Activated CD8-positive, alpha-beta memory T cell treated with anti-CD3 and anti-CD28 coated beads, Interleukin-2, amount 50 U/mL, for 4 hours (primary cell): ENCODE data around the gene HAUS7.
"Not testable (repeated sequence)": the region's sequence is repeated elsewhere in the genome, so short reads cannot be mapped to it uniquely, and the experiment has no call there.

ENCODE experiments used
- DNase-seq: peaks from one replicate; pipeline ENCODE4 v3.0.0-alpha.2; 2020

Gene HAUS7

GRCh38 chrX:153406903-153407302, 63.5 kb downstream of the HAUS7 start:
- DNase-seq, result no peak

- DNase-seq, result no peak
Observed at GRCh38 chrX:153406011-153406410, 64.4 kb downstream of the HAUS7 start.

- DNase-seq, result no peak
Observed at GRCh38 chrX:153405426-153405825, 65.0 kb downstream of the HAUS7 start.

- DNase-seq, result not testable (repeated sequence)
Observed at GRCh38 chrX:153404333-153404732, 66.0 kb downstream of the HAUS7 start.

GRCh38 chrX:153401133-153401764, 69.1 kb downstream of the HAUS7 start, which contains the start of gene PNMA6E:
PNMA6E (minus strand) TSS chrX:153401350; CDS start chrX:153398849, 2,501 bp downstream.
- DNase-seq, result no peak

GRCh38 chrX:153400146-153401132, 69.9 kb downstream of the HAUS7 start:
- peak; percentile 43 for DNase-seq

- no peak for DNase-seq
Observed at GRCh38 chrX:153398275-153398960, 72.0 kb downstream of the HAUS7 start.
